ENCODE measurements around the gene TFEB. TPM values are rescaled to one million over a fixed set of nuclear protein-coding genes. Genes with fewer than 3 reads are reported as not detected.

Gene TFEB
- total RNA-seq, 1 experiment from 2014 or later = 7.3 TPM

GRCh38 chr6:41729624-41730023, 5.8 kb downstream of the TFEB start:
- no peaks in the 10 kb centered on the region; the same call in 1 of the 2 replicates for H3F3A ChIP-seq (ENCODE audit: insufficient read depth, low read depth)
- no peak overlapping the region for H2AFZ ChIP-seq
- no peaks in the 10 kb centered on the region; the same call in 1 of the 2 replicates for H4K20me1 ChIP-seq (ENCODE audit: insufficient read depth)
- 0 out of 2 replicates have a peak, but pooled peaks cover 13% of the 10 kb centered on the region for H3K4me1 ChIP-seq (replicated peaks; ENCODE audit: insufficient read depth)
- CTCF ChIA-PET = no interaction called here
- H3K79me2 ChIP-seq (ENCODE audit: low read depth) = no peaks in the 10 kb centered on the region
- BruUV-seq (replicated peaks) = no TSS peak
- no peak overlapping the region for H3K4me2 ChIP-seq
- no peak for DNase-seq
- intact Hi-C loops (cut with micrococcal nuclease; ENCODE audit: unreplicated experiment) = no loop called here
- no peak overlapping the region for H3K4me3 ChIP-seq
- no peaks in the 10 kb centered on the region for H3K9me2 ChIP-seq (ENCODE audit: insufficient read depth)
- H3K27ac ChIP-seq = no peak overlapping the region
- POLR2A ChIA-PET (ENCODE audit: unreplicated experiment) = no interaction called here
- no peaks in the 10 kb centered on the region for H3K27me3 ChIP-seq (ENCODE audit: insufficient read depth, low read depth)
- TF ChIP-seq EZH2 (IDR thresholded peaks at IDR 0.05; ENCODE audit: low read depth) = no peak
- TF ChIP-seq CTCF (conservative IDR thresholded peaks at IDR 0.05) = no peak
- H3K36me3 ChIP-seq (ENCODE audit: low read depth) = no peaks in the 10 kb centered on the region
- no peaks in the 10 kb centered on the region for H3K9me3 ChIP-seq (ENCODE audit: insufficient read depth, low read depth)

GRCh38 chr6:41728954-41729353, 6.5 kb downstream of the TFEB start:
- no peaks in the 10 kb centered on the region for H3K9me3 ChIP-seq (ENCODE audit: insufficient read depth, low read depth)
- DNase-seq = no peak
- no peaks in the 10 kb centered on the region; the same call in 1 of the 2 replicates for H4K20me1 ChIP-seq (ENCODE audit: insufficient read depth)
- ChIA-PET CTCF (no interaction called here), POLR2A (ENCODE audit: unreplicated experiment) (no interaction called here)
- no peaks in the 10 kb centered on the region for H3K9me2 ChIP-seq (ENCODE audit: insufficient read depth)
- H3F3A ChIP-seq (ENCODE audit: insufficient read depth, low read depth) = no peaks in the 10 kb centered on the region; the same call in 1 of the 2 replicates
- H3K27me3 ChIP-seq (ENCODE audit: insufficient read depth, low read depth) = no peaks in the 10 kb centered on the region
- H3K79me2 ChIP-seq (ENCODE audit: low read depth) = no peaks in the 10 kb centered on the region
- intact Hi-C loops (cut with micrococcal nuclease; ENCODE audit: unreplicated experiment) = no loop called here
- H3K36me3 ChIP-seq (ENCODE audit: low read depth) = no peaks in the 10 kb centered on the region
- peaks cover 16% of the 10 kb centered on the region; the same call in 1 of the 2 replicates for H3K4me1 ChIP-seq (replicated peaks; ENCODE audit: insufficient read depth)
- no peak overlapping the region for H3K4me3 ChIP-seq
- H3K4me2 ChIP-seq = no peak overlapping the region
- no peak overlapping the region for H2AFZ ChIP-seq
- TF ChIP-seq CTCF (conservative IDR thresholded peaks at IDR 0.05) = no peak
- no peak for TF ChIP-seq EZH2 (IDR thresholded peaks at IDR 0.05; ENCODE audit: low read depth)
- H3K27ac ChIP-seq = no peak overlapping the region
- BruUV-seq (replicated peaks) = no TSS peak

GRCh38 chr6:41728073-41728936, 7.1 kb downstream of the TFEB start:
- TF ChIP-seq CTCF (conservative IDR thresholded peaks at IDR 0.05) = no peak
- no peak for TF ChIP-seq EZH2 (IDR thresholded peaks at IDR 0.05; ENCODE audit: low read depth)
- no peak overlapping the region for H3K4me3 ChIP-seq
- DNase-seq = no peak
- ChIA-PET POLR2A (ENCODE audit: unreplicated experiment) (no interaction called here), CTCF (interaction anchor here (0.6 kb wide), 1 partner anchor 41 kb away, joined by 3 read pairs; no protein-coding TSS in a partner anchor)
- no peak overlapping the region for H3K27ac ChIP-seq
- H4K20me1 ChIP-seq (ENCODE audit: insufficient read depth) = no peaks in the 10 kb centered on the region; the same call in 1 of the 2 replicates
- H3F3A ChIP-seq (ENCODE audit: insufficient read depth, low read depth) = peaks cover under 1% of the 10 kb centered on the region; the same call in 1 of the 2 replicates
- H3K9me2 ChIP-seq (ENCODE audit: insufficient read depth) = no peaks in the 10 kb centered on the region
- H3K36me3 ChIP-seq (ENCODE audit: low read depth) = no peaks in the 10 kb centered on the region
- intact Hi-C loops (cut with micrococcal nuclease; ENCODE audit: unreplicated experiment) = no loop called here
- H3K4me1 ChIP-seq (replicated peaks; ENCODE audit: insufficient read depth) = peaks cover 18% of the 10 kb centered on the region
- no peak overlapping the region for H2AFZ ChIP-seq
- no peaks in the 10 kb centered on the region for H3K79me2 ChIP-seq (ENCODE audit: low read depth)
- H3K9me3 ChIP-seq (ENCODE audit: insufficient read depth, low read depth) = no peaks in the 10 kb centered on the region
- H3K4me2 ChIP-seq = no peak overlapping the region
- no peaks in the 10 kb centered on the region for H3K27me3 ChIP-seq (ENCODE audit: insufficient read depth, low read depth)
- no TSS peak for BruUV-seq (replicated peaks)
